Mucosa of descending colon (tissue), 3 donors: ENCODE measurements around the gene NPHP4. TPM values are rescaled to one million over a fixed set of nuclear protein-coding genes. Genes with fewer than 3 reads are reported as not detected.

ENCODE experiments used
- ATAC-seq: fragments of 200-7000 bp; cut with Tn5 transposase; one replicate; pipeline ENCODE4 v1.9.1; 2020; ENCODE audit warnings: mild to moderate bottlenecking, moderate library complexity
- DNase-seq, 3 donors: peaks; one replicate each; pipeline ENCODE4 v3.0.0-alpha.2; 2020
- H3K36me3 ChIP-seq: fragments of 200-600 bp; one replicate; pipeline ENCODE4 v1.8.0; 2021; ENCODE audit warnings: low read depth, mild to moderate bottlenecking
- H3K4me1 ChIP-seq: fragments of 200-600 bp; one replicate; pipeline ENCODE4 v1.8.0; 2021; ENCODE audit warnings: low read depth, mild to moderate bottlenecking
- H3K4me3 ChIP-seq: fragments of 200-600 bp; one replicate; pipeline ENCODE4 v1.8.0; 2021; ENCODE audit warnings: mild to moderate bottlenecking
- H3K9me3 ChIP-seq: fragments of 200-600 bp; one replicate; pipeline ENCODE4 v1.8.0; 2021; ENCODE audit warnings: mild to moderate bottlenecking
- intact Hi-C, 2 donors: fragments of 100-400 bp; cut with DNase I in 1 of 2; cut with micrococcal nuclease in 1 of 2; formaldehyde crosslinking; loops; one replicate each; pipeline versions ENCODE4 v1.11.0 to v1.11.1; 2022; cut with DNase I, micrococcal nuclease
- total RNA-seq, 3 donors: library from RNA; stranded (reverse); fragmentation: NEBNext Ultra II Directional in 2 of 3; extraction: Animal tissue kit (Norgen Biotek cat#: 25700) in 2 of 3; gene quantifications; one replicate each; pipeline versions ENCODE4 v1.2.1 to v1.2.4, GENCODE V29; 2021 to 2023
- TF ChIP-seq, protein P1 (sequence below): fragments of 200-600 bp; IDR thresholded peaks from one replicate; pipeline ENCODE4 v1.8.0; 2022; ENCODE audit warnings: antibody characterized with exemption, mild to moderate bottlenecking
- donor health status: DM: no; HTN: no; CAD: no; lungs with moderate emphysema.
- donor health status: DM: no; HTN: no; CAD: no.
- donor health status: DM: no; HTN: yes; CAD: no.

The NPHP4 gene
- total RNA-seq, 3 donors from 2014 or later = 7.5 to 12.2 (median 10.3) TPM

- TF ChIP-seq, protein P1, sequence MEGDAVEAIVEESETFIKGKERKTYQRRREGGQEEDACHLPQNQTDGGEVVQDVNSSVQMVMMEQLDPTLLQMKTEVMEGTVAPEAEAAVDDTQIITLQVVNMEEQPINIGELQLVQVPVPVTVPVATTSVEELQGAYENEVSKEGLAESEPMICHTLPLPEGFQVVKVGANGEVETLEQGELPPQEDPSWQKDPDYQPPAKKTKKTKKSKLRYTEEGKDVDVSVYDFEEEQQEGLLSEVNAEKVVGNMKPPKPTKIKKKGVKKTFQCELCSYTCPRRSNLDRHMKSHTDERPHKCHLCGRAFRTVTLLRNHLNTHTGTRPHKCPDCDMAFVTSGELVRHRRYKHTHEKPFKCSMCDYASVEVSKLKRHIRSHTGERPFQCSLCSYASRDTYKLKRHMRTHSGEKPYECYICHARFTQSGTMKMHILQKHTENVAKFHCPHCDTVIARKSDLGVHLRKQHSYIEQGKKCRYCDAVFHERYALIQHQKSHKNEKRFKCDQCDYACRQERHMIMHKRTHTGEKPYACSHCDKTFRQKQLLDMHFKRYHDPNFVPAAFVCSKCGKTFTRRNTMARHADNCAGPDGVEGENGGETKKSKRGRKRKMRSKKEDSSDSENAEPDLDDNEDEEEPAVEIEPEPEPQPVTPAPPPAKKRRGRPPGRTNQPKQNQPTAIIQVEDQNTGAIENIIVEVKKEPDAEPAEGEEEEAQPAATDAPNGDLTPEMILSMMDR = no peak
- intact Hi-C loops = no loop called here
- no peak for ATAC-seq
- Histone ChIP-seq H3K9me3 (no peaks in the 10 kb centered on the region), H3K36me3 (no peaks in the 10 kb centered on the region), H3K4me3 (no peak overlapping the region), H3K4me1 (no peaks in the 10 kb centered on the region)
- no peak for DNase-seq
These were observed 36.0 kb downstream of the NPHP4 start for GRCh38 chr1:5956022-5956830.

DNA sequence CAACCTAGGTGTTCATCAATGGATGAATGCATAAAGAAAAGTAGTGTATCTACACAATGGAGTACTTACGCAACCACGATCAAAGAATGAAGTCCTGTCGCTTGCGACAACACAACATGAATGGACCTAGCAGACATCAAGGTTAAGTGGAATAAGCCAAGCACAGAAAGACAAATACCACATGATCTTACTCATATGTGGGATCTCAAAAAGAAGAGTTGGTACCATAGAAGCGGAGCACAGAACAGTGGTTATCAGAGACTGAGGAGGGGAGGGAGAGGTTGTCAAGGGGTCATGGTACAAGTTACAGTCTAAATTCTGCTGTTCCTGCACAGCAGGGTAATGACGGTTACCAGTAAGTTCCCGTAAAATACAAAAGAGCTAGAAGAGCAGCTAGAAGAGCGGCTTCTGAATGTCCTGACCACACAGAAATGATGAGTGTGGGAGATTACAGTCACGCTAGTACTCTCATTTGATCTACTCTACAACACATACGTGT is 36.7 kb downstream of the NPHP4 start:
- ATAC-seq (no peak), DNase-seq (no peak)
- Histone ChIP-seq H3K36me3 (no peaks in the 10 kb centered on the region), H3K9me3 (no peaks in the 10 kb centered on the region), H3K4me3 (no peak overlapping the region), H3K4me1 (no peaks in the 10 kb centered on the region)
- TF ChIP-seq, protein P1 = no peak
- intact Hi-C loops = no loop called here

DNA sequence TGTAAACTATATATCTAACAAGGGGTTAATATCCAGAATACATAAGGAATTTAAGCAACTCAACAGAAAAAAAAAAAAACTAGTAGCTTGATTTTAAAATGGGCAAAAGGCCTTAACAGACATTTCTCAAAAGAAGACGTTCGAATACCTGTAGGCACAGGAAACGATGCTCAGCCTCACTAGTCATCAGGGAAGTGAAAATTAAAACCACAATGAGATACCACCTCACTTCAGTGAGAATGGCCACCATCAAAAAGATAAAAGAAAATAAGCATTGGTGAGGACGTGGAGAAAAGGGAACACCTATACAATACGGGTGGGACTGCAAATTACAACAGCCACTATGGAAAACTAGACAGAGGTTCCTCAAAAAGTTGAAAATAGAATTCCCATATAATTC is 37.3 kb downstream of the NPHP4 start:
- no peak for ATAC-seq
- Histone ChIP-seq H3K36me3 (no peaks in the 10 kb centered on the region), H3K4me1 (no peaks in the 10 kb centered on the region), H3K4me3 (no peak overlapping the region), H3K9me3 (no peaks in the 10 kb centered on the region)
- no peak for DNase-seq
- intact Hi-C loops = no loop called here
- TF ChIP-seq, protein P1 = no peak

DNA sequence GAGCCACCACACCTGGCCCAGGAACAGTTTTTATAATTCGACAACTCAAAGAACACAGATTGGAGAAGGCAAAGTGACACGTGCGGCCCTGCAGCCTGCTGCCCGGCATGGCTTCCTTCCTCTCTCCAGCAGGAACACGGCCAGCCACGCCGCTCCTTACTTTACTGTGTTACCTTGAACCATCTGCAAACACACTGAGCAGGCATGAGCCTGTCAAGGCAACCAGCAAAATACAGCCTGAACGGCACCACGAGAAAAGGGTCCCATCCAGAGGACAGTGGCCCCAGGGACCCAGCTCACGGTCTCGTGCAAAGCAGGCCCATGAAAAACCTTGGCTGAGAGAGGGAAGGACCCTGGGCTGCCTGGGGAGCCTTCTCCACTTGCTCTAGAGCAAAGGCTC is 38.8 kb downstream of the NPHP4 start:
- no peak for ATAC-seq
- no peak for DNase-seq

DNA sequence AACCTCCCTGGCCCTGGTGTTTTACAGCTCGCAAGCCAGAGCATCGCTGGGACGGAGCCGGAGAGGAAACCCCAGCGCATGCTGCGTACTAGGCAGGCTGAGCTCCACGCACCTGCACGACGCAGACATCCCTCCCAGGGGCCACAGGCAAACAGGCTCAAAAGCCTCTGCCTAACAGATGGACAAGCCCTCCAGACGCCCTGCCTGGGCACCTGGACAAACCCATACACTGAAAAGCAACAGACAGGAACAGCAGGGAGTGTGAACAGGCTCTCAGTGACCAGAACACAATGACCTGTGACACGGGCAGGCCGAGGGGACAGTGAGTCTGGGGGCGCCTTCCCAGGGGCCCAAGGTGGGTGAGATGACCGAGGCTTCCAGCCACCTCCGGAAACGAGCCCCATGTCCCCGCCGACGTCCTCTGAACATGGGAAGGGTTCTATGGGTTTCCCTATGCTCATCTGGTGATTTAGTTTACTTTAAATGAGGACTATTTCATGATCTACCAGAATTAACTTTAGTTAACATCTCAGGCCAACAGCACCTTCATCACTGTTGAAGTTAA is 40.3 kb downstream of the NPHP4 start:
- Histone ChIP-seq H3K4me1 (no peaks in the 10 kb centered on the region), H3K36me3 (no peaks in the 10 kb centered on the region), H3K4me3 (no peak overlapping the region), H3K9me3 (no peaks in the 10 kb centered on the region)
- no peak for DNase-seq
- TF ChIP-seq, protein P1 = no peak
- intact Hi-C loops = no loop called here
- no peak for ATAC-seq

More for the DNA sequence above, 38.8 kb downstream of the NPHP4 start:
- H3K9me3 ChIP-seq = no peaks in the 10 kb centered on the region
- H3K4me3 ChIP-seq = no peak overlapping the region
- TF ChIP-seq, protein P1 = no peak
- no peaks in the 10 kb centered on the region for H3K36me3 ChIP-seq
- intact Hi-C loops = no loop called here
- H3K4me1 ChIP-seq = no peaks in the 10 kb centered on the region
